Stimulated activated CD4-positive, alpha-beta T cell treated with anti-CD3 and anti-CD28 coated beads, TNF-alpha, amount 100 ng/mL, for 1 hour (primary cell): Measurements from ENCODE around the gene SPECC1L.
"Not testable (repeated sequence)": the region's sequence is repeated elsewhere in the genome, so short reads cannot be mapped to it uniquely, and the experiment has no call there.

ENCODE experiments used
- DNase-seq, 3 donors: peaks; one replicate each; pipeline ENCODE4 v3.0.0-alpha.2; 2020; ENCODE audit warnings: low read depth in 3 of 3, low spot score in 1 of 3

The SPECC1L gene

GRCh38 chr22:24285245-24285644 is 14.6 kb downstream of the SPECC1L start:
- no peak for DNase-seq

DNA sequence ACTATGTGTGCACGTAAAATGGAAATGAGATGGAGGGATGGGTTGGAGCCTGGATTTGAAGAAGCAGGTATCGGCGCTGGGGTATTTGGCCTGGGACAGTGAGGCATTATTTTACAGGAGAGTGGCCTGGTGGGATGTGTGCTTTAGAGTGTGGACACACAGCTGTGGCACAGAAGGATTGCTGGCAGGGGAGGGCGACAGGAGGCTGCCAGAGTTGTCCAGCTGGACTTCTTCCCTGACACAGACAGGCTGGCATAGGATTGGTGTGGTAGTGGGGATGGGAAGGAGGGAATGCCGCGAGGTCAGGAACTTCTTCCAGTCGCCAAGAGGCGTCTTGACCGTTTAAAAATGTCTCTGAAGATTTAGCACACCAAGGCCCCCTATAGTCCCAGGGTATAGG is 16.6 kb downstream of the SPECC1L start:
- not testable (repeated sequence) for DNase-seq

DNA sequence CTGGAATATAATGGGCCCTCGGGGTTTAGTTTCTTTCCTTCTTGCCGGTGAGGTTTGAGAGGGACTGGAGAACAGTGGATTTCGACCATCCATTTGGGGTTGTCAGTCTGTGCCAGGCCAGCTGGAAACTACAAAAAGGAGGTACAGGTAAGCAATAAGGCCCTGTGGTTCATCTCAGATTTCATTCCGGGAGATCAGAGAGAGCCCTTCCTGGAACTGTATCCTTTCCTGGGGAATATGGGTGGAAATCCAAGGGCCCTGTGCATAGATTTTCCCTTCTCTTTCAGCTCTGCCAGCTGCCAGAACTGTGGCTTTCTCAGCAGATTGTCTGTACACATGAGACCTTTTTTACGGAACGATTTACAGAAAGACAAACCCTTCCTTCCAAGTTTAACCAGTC is 17.2 kb downstream of the SPECC1L start:
- DNase-seq, result not testable (repeated sequence)

- DNase-seq, result no peak
Observed at GRCh38 chr22:24289114-24289513, 18.5 kb downstream of the SPECC1L start.

GRCh38 chr22:24289741-24290163 is 19.1 kb downstream of the SPECC1L start:
- DNase-seq, result no peak

- no peak for DNase-seq
Observed at GRCh38 chr22:24290459-24290858, 19.8 kb downstream of the SPECC1L start.

DNA sequence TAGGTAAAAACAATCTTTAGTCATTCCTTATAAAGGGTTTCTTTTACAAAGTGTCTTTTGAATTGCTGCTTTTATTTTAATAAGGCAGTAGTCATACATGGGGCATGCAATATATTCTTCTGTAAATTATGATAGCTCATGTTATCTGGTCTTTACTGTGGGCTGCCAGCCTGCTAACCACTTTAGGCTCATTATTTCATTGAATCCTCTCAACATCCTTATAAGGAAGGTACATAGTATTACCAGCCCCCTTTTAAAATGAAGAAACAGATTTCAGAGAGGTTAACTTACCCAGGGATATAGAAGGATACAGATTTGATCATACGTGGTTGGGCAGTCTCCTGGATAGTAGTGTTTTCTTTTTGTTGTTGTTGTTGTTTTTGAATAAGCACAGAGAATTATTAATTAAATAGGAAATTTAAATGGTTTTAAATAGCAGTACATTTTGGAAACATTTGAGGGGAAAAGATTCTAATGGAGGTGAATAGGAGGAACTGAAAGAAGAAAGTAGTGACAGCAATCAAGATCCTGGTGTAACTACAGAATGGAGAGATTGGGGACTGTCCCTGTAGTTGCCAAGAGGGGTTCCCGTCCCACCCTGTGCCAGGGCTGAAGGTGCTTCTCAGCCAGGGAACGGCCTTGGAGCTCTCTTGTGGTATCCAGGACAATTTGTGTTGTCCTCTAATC is 21.0 kb downstream of the SPECC1L start:
- DNase-seq, result no peak

DNA sequence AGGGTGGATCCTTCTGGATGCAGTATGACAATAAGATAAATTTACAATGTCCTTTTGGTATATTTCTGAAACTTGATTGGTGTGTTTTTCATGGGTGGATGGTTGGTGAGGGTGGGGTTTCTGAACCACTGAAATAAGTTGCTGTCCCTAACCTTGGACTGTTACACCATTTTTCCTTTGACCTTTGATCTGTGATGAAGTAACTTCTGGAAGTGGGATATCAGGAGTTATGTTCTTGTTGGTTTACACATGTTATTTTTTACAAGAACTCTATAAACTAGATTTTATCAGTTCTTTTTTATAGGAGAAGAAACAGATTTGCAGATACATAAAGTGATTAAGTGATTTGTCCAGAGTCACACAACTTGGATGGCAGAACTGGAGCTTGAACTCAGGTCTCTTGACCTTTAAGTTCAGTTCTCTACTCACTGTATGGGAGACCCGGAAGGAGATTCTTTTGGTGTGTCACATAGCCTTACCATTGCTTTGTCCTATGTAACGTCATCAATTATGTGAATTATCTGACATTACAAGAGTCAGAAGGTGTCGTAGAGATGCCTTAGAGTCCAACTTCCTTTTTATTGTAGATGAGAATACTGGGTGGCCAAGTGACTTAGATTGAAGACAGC is 21.7 kb downstream of the SPECC1L start:
- not testable (repeated sequence) for DNase-seq

DNA sequence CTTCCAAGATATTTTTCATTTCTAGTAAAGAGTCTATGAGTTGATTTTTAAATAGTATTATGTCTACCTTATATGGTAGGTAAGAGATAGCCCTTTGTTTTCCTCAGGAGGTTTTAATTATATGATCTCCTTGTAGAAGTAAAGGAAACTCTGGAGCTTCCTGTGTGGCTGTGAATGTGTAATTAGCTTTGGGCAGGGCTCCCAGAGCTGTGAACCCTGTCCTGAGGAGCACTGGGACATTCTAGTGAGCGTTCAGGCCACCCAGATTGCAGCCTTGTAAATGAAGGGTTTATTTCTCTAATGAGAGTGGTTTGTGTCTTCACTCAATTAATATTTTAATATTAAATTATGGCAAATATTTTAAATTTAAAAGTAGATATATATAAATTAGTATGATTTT is 24.3 kb downstream of the SPECC1L start:
- not testable (repeated sequence) for DNase-seq

DNA sequence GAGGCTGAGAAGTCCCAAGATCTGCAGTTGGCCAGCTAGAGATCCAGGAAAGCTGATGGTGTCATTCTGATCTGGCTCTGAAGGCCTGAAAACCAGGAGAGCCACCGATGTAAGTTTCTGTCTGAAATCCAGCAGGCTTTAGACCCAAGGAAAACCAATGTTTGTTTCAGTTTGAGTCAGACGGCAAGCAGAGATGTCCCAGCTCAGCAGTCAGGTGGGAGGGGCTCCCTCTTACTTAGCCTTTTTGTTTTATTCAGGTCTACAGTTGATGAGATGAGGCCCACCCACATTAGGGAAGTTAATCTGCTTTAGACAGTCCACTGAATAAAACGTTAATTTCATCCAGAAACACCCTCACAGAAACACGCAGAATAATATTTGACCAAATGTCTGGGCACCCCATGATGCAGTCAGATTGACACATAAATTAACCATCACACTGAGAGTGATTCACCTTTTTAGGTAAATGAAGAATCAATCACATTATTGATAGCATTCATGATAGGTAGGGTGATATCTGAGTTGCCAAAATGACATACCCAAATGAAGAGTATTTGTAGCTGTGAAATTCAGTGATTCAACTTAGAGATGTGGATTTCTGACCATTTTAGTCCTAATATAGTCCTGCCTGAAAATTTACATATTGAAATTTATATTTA is 28.0 kb downstream of the SPECC1L start:
- DNase-seq, result not testable (repeated sequence)

DNA sequence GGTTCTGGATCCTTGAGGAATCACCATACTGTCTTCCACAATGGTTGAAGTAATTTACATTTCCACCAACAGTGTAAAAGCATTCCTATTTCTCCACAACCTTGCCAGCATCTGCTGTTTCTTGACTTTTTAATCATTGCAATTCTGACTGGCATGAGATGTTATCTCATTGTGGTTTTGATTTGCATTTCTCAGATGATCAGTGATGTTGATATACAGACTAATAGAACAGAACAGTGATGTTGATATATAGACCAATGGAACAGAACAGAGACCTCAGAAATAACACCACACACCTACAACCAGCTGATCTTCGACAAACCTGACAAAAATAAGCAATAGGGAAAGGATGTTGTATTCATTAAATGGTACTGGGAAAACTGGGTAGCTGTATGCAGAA is 29.9 kb downstream of the SPECC1L start:
- DNase-seq, result not testable (repeated sequence)

GRCh38 chr22:24302591-24302990 is 32.0 kb downstream of the SPECC1L start:
- no peak for DNase-seq

DNA sequence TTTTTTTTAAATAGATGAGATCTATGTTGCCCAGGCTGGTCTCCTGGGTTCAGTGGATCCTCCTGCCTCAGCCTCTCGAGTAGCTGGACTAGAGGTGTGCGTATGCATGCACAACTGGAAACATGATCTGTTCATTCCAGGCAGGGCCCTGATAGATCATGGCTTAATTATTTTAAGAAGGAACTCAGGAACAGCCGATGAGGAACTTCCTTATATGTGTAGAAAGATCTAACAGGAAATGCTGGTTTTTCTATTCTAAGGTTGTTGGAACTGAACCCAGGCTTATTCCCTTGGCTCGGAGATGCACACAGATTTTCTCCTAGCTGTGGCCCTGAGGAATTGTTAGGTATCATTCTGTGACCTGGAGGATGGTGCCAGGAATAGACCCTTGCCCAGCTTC is 32.4 kb downstream of the SPECC1L start:
- DNase-seq, result no peak

DNA sequence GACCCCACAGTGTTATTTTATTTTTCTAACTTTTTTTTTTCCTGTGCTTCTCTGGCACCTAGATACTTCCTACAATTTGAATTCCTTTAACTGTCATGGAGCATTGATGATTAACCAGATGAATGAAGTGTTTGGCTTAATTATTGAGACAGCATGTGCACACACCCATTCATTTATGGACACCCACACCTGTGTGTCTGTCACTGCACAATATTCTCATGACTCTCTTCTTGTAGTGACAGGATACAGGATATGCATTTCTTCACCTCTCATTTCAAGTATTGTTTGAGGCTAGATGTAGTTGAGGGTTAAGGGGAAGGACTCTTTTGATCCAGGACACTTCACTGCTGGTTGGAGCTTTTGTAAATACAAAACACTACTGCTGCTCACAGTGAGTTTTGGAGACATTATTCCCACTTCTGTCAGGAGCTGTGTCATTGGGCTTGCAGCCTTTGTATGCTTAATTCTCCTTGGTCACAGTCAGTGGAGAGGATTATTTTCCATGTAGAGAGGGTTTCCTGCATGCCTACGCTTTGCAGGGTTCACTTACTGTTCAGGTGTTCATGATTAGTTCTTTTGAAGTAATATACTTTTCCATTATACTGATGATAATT is 33.5 kb downstream of the SPECC1L start:
- no peak for DNase-seq

DNA sequence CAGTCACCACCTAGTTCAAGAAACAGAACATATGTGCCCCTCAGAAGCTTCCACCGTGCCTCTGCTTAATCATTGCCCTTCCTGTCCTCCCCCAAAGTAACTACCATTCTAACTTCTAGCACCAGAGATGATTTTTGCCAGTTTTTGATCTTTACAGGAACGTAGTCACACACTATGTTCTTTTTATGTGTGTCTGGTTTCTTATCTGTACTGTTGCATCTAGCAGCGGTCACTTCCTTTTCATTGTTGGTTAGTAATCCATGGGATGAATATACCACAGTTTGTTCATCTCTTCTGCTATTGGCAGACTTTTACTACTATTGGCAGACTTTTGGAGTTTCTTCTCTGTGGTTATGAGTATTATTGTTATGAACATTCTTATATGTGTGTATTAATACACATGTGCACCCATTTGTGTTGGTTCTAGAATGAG is 34.6 kb downstream of the SPECC1L start:
- no peak for DNase-seq

- DNase-seq, result no peak
Observed at GRCh38 chr22:24310969-24311368, 40.3 kb downstream of the SPECC1L start.

- no peak for DNase-seq
Observed at GRCh38 chr22:24315367-24315966, 44.8 kb downstream of the SPECC1L start.

GRCh38 chr22:24316264-24316663 is 45.6 kb downstream of the SPECC1L start:
- DNase-seq, result not testable (repeated sequence)

- DNase-seq, result not testable (repeated sequence)
Observed at GRCh38 chr22:24317511-24317910, 46.9 kb downstream of the SPECC1L start.

- no peak for DNase-seq
Observed at GRCh38 chr22:24319451-24319850, 48.8 kb downstream of the SPECC1L start.

DNA sequence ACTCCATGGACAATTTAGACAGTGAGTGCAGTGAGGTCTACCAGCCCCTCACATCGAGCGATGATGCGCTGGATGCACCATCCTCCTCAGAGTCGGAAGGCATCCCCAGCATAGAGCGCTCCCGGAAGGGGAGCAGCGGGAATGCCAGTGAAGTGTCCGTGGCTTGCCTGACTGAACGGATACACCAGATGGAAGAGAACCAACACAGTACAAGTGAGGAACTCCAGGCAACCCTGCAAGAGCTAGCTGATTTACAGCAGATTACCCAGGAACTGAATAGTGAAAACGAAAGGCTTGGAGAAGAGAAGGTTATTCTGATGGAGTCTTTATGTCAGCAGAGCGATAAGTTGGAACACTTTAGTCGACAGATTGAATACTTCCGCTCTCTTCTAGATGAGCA is 51.4 kb downstream of the SPECC1L start:
- DNase-seq, result no peak
